ENCODE data around the gene PSMA1.

- no peak for TF ChIP-seq CTCF (conservative IDR thresholded peaks at IDR 0.05)
- TF ChIP-seq ZFX (IDR thresholded peaks at IDR 0.05), result no peak
Measured at GRCh38 chr11:14541192-14541947, 21.2 kb upstream of the PSMA1 start.

Measured in C4-2B (cell line).